UCSD-AML1 (cell line): ENCODE measurements around the gene DACH1.

Experiments
- DNase-seq: peaks from one replicate; lab custom pipeline; 2025; ENCODE audit not compliant: unreplicated experiment; lab: John Stamatoyannopoulos, UW

The DACH1 gene

GRCh38 chr13:71714802-71715375 lies 152.1 kb downstream of the DACH1 start:
- DNase-seq, result no peak

- DNase-seq, result no peak
Observed at GRCh38 chr13:71712988-71713653, 153.9 kb downstream of the DACH1 start.

GRCh38 chr13:71704656-71705055 lies 162.3 kb downstream of the DACH1 start:
- no peak for DNase-seq

- no peak for DNase-seq
Observed at GRCh38 chr13:71703138-71703537, 163.9 kb downstream of the DACH1 start.

GRCh38 chr13:71702253-71702652 lies 164.8 kb downstream of the DACH1 start:
- DNase-seq, result no peak

- no peak for DNase-seq
Observed at GRCh38 chr13:71701741-71702140, 165.3 kb downstream of the DACH1 start.

GRCh38 chr13:71699342-71699741 lies 167.7 kb downstream of the DACH1 start:
- DNase-seq, result no peak

- DNase-seq, result no peak
Observed at GRCh38 chr13:71695662-71696061, 171.3 kb downstream of the DACH1 start.

GRCh38 chr13:71685072-71685471 lies 181.9 kb downstream of the DACH1 start:
- no peak for DNase-seq

- no peak for DNase-seq
Observed at GRCh38 chr13:71681901-71682613, 184.9 kb downstream of the DACH1 start.

- DNase-seq, result no peak
Observed at GRCh38 chr13:71677124-71677523, 189.9 kb downstream of the DACH1 start.

- DNase-seq, result no peak
Observed at GRCh38 chr13:71672512-71672911, 194.5 kb downstream of the DACH1 start.

- DNase-seq, result no peak
Observed at GRCh38 chr13:71663431-71663830, 203.6 kb downstream of the DACH1 start.

- DNase-seq, result no peak
Observed at GRCh38 chr13:71661921-71662320, 205.1 kb downstream of the DACH1 start.

- no peak for DNase-seq
Observed at GRCh38 chr13:71659404-71659803, 207.6 kb downstream of the DACH1 start.

GRCh38 chr13:71645467-71645866 lies 221.5 kb downstream of the DACH1 start:
- no peak for DNase-seq

GRCh38 chr13:71644579-71644978 lies 222.4 kb downstream of the DACH1 start:
- no peak for DNase-seq

- DNase-seq, result no peak
Observed at GRCh38 chr13:71643448-71643860, 223.6 kb downstream of the DACH1 start.

GRCh38 chr13:71638751-71639150 lies 228.3 kb downstream of the DACH1 start:
- DNase-seq, result no peak

- no peak for DNase-seq
Observed at GRCh38 chr13:71634602-71635443, 232.2 kb downstream of the DACH1 start.

GRCh38 chr13:71634182-71634581 lies 232.8 kb downstream of the DACH1 start:
- DNase-seq, result no peak
